K562 (cell line): ENCODE results near the gene CPNE8.

Experiments used
- ATF6 ChIP-seq: sonication (generic); formaldehyde crosslinking; IDR thresholded peaks from 2 replicates; pipeline ENCODE4 v1.4.0; 2020; ENCODE audit warnings: mild to moderate bottlenecking, missing genetic modification reagents
- HCFC1 ChIP-seq: IDR thresholded peaks from 2 replicates; pipeline ENCODE4 v1.6.1; 2012; ENCODE audit warnings: low read depth, low read length, improper control_type of control experiment
- KLF13 ChIP-seq: fragments of 450-650 bp; IDR thresholded peaks from 2 replicates; pipeline ENCODE4 v1.6.1; 2016; ENCODE audit warnings: missing genetic modification characterization, low read depth, mild to moderate bottlenecking, missing compliant biosample characterization, moderate library complexity, borderline replicate concordance
- RAD51 ChIP-seq: fragments of 450-650 bp; IDR thresholded peaks from 2 replicates; pipeline ENCODE4 v1.7.1; 2016; ENCODE audit warnings: low read depth, mild to moderate bottlenecking, borderline replicate concordance
- ZFP36 ChIP-seq: fragments of 150-350 bp; IDR thresholded peaks from 2 replicates; pipeline ENCODE4 v1.6.1; 2018; ENCODE audit warnings: low read length, low read depth; ENCODE audit not compliant: partially characterized antibody
- ZNF609 ChIP-seq: sonication (generic); formaldehyde crosslinking; IDR thresholded peaks from 2 replicates; pipeline ENCODE4 v1.8.1; 2023; ENCODE audit warnings: missing genetic modification reagents, mild to moderate bottlenecking, borderline replicate concordance
- ZNF699 ChIP-seq: fragments of 250-450 bp; sonication (Bioruptor Pico); IDR thresholded peaks from 2 replicates; pipeline ENCODE4 v1.8.0; 2021; ENCODE audit warnings: mild to moderate bottlenecking, moderate library complexity; ENCODE audit not compliant: insufficient replicate concordance
- TF ChIP-seq, protein P1 (sequence below), 3 experiments: IDR thresholded peaks in 2 of 3; conservative IDR thresholded peaks in 1 of 3; 2 replicates each; pipeline ENCODE4 v1.5.1; 2011 to 2012; ENCODE audit warnings: low read length in 3 of 3, mild to moderate bottlenecking in 3 of 3, control low read depth in 2 of 3, improper control_type of control experiment in 1 of 3, inconsistent platforms in 1 of 3, low read depth in 1 of 3, mixed read lengths in 1 of 3, moderate library complexity in 1 of 3; ENCODE audit not compliant: insufficient read depth in 2 of 3
- TF ChIP-seq, protein P2 (sequence below): fragments of 250-450 bp; sonication (Bioruptor Pico); IDR thresholded peaks from 2 replicates; pipeline ENCODE4 v1.8.0; 2021; ENCODE audit warnings: mild to moderate bottlenecking, moderate library complexity

DNA sequence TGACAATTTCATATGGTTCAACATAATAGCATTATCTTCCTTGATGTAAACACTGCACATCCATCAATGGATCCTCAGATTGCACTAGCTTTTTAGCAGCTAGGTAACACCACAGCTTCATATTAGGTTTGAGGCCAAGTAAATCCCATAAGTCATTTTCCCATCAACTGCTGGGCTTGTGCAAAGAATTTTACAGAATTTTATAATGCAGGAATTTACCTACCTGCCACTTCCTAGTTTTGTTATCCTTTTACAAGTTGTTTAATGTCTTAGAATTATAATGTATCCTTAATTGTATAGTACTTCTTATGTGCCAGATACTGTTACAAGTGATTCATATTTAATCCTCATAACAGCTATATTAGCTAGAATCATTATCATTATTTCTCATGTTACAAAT lies 36.4 kb downstream of the CPNE8 start:
- no peak for TF ChIP-seq RAD51
- TF ChIP-seq, protein P1, sequence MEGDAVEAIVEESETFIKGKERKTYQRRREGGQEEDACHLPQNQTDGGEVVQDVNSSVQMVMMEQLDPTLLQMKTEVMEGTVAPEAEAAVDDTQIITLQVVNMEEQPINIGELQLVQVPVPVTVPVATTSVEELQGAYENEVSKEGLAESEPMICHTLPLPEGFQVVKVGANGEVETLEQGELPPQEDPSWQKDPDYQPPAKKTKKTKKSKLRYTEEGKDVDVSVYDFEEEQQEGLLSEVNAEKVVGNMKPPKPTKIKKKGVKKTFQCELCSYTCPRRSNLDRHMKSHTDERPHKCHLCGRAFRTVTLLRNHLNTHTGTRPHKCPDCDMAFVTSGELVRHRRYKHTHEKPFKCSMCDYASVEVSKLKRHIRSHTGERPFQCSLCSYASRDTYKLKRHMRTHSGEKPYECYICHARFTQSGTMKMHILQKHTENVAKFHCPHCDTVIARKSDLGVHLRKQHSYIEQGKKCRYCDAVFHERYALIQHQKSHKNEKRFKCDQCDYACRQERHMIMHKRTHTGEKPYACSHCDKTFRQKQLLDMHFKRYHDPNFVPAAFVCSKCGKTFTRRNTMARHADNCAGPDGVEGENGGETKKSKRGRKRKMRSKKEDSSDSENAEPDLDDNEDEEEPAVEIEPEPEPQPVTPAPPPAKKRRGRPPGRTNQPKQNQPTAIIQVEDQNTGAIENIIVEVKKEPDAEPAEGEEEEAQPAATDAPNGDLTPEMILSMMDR (IDR thresholded peaks at IDR 0.05 in 2 of 3, conservative IDR thresholded peaks at IDR 0.05 in 1 of 3; ENCODE audit: insufficient read depth in 2 of 3, low read depth in 1 of 3, low read length in 3 of 3): no peak
- TF ChIP-seq KLF13 (tag): no peak
- TF ChIP-seq ATF6: no peak
- TF ChIP-seq HCFC1: no peak
- TF ChIP-seq ZNF699 (CRISPR knock-in tag): no peak
- no peak for TF ChIP-seq ZFP36
- TF ChIP-seq, protein P2, sequence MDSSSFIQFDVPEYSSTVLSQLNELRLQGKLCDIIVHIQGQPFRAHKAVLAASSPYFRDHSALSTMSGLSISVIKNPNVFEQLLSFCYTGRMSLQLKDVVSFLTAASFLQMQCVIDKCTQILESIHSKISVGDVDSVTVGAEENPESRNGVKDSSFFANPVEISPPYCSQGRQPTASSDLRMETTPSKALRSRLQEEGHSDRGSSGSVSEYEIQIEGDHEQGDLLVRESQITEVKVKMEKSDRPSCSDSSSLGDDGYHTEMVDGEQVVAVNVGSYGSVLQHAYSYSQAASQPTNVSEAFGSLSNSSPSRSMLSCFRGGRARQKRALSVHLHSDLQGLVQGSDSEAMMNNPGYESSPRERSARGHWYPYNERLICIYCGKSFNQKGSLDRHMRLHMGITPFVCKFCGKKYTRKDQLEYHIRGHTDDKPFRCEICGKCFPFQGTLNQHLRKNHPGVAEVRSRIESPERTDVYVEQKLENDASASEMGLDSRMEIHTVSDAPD (CRISPR knock-in tag): no peak
- no peak for TF ChIP-seq ZNF609 (CRISPR knock-in tag)
